Tibial nerve (tissue), 4 donors: ENCODE measurements around the gene PCYT1A.

Experiments used
- EP300 ChIP-seq, 2 donors: sonication (generic); formaldehyde crosslinking; IDR thresholded peaks; one replicate each; pipeline ENCODE4 v1.6.1; 2017; ENCODE audit warnings: antibody characterized with exemption in 2 of 2, mild to moderate bottlenecking in 1 of 2
- POLR2A ChIP-seq, 2 donors: fragments of 450-650 bp; IDR thresholded peaks; one replicate each; pipeline ENCODE4 v1.6.1; 2017; ENCODE audit warnings: antibody characterized with exemption in 2 of 2, mild to moderate bottlenecking in 2 of 2, moderate library complexity in 2 of 2
- TF ChIP-seq, protein P1 (sequence below), 5 experiments: fragments of 200-600 bp in 3 of 5; fragments of 450-650 bp in 2 of 5; sonication (generic) in 3 of 5; IDR thresholded peaks; one replicate each; pipeline ENCODE4 v1.5.1; 2016 to 2019; ENCODE audit warnings: antibody characterized with exemption in 5 of 5, mild to moderate bottlenecking in 3 of 5, moderate library complexity in 2 of 5

DNA sequence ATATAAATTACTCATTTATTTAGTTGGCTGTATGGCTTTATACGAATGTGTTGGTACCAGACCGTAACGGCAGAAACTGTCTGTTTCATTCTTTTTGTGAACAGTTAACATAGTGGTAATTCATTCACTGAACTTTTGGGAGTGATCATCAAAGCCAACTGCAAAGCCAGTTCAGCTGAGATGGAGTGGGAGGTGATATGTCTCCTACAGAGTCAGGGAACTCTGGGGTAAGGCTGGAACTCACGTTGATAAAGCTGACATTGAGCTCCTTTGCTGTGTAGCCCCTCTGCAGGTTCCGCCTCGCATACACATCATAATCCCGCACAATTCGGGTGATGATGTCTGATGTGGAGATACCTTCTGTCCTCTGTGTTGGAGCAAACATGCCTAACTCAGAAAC is 45.8 kb downstream of the PCYT1A start:
- TF ChIP-seq, protein P1, sequence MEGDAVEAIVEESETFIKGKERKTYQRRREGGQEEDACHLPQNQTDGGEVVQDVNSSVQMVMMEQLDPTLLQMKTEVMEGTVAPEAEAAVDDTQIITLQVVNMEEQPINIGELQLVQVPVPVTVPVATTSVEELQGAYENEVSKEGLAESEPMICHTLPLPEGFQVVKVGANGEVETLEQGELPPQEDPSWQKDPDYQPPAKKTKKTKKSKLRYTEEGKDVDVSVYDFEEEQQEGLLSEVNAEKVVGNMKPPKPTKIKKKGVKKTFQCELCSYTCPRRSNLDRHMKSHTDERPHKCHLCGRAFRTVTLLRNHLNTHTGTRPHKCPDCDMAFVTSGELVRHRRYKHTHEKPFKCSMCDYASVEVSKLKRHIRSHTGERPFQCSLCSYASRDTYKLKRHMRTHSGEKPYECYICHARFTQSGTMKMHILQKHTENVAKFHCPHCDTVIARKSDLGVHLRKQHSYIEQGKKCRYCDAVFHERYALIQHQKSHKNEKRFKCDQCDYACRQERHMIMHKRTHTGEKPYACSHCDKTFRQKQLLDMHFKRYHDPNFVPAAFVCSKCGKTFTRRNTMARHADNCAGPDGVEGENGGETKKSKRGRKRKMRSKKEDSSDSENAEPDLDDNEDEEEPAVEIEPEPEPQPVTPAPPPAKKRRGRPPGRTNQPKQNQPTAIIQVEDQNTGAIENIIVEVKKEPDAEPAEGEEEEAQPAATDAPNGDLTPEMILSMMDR (IDR thresholded peaks at IDR 0.05) = no peak
- TF ChIP-seq EP300 (IDR thresholded peaks at IDR 0.05) (no peak), POLR2A (IDR thresholded peaks at IDR 0.05) (no peak)
